Measurements from ENCODE around the gene DDB1.
"Not testable (repeated sequence)": the region's sequence is repeated elsewhere in the genome, so short reads cannot be mapped to it uniquely, and the experiment has no call there.

DNA sequence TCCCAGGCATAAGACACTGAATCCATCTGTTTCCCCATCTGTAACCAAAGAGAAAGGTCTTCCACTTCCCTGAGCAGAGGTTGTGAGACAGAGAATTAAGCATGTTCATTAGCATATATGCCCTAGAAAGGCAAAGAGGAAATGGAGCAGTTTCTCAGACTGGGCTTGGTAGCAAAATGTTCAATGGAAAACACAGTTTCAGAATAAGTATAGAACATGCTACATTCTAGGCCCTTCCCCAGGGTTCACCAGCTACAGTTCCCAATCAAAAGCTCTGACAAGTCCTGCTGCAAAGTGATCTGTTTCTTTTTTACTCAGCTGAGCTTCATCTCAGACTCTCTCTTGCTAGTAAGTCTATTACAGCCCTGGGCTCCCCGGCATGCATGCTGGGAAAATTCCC is 80.6 kb downstream of the DDB1 start:
- TF ChIP-seq, protein P1, sequence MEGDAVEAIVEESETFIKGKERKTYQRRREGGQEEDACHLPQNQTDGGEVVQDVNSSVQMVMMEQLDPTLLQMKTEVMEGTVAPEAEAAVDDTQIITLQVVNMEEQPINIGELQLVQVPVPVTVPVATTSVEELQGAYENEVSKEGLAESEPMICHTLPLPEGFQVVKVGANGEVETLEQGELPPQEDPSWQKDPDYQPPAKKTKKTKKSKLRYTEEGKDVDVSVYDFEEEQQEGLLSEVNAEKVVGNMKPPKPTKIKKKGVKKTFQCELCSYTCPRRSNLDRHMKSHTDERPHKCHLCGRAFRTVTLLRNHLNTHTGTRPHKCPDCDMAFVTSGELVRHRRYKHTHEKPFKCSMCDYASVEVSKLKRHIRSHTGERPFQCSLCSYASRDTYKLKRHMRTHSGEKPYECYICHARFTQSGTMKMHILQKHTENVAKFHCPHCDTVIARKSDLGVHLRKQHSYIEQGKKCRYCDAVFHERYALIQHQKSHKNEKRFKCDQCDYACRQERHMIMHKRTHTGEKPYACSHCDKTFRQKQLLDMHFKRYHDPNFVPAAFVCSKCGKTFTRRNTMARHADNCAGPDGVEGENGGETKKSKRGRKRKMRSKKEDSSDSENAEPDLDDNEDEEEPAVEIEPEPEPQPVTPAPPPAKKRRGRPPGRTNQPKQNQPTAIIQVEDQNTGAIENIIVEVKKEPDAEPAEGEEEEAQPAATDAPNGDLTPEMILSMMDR (conservative IDR thresholded peaks at IDR 0.05 in 1 of 2, IDR thresholded peaks at IDR 0.05 in 1 of 2; ENCODE audit: extremely low read depth in 1 of 2, insufficient read depth in 1 of 2, low read depth in 1 of 2, low read length in 2 of 2): not testable (repeated sequence)
- TF ChIP-seq EZH2 (IDR thresholded peaks at IDR 0.05; ENCODE audit: borderline replicate concordance, low read length): not testable (repeated sequence)
